ENCODE measurements around the gene KLHL18. TPM values are rescaled to one million over a fixed set of nuclear protein-coding genes. Genes with fewer than 3 reads are reported as not detected.

KLHL18 gene
- total and polyA plus RNA-seq, 12 donors = 10.6 to 62.1 (median 28.3) TPM

DNA sequence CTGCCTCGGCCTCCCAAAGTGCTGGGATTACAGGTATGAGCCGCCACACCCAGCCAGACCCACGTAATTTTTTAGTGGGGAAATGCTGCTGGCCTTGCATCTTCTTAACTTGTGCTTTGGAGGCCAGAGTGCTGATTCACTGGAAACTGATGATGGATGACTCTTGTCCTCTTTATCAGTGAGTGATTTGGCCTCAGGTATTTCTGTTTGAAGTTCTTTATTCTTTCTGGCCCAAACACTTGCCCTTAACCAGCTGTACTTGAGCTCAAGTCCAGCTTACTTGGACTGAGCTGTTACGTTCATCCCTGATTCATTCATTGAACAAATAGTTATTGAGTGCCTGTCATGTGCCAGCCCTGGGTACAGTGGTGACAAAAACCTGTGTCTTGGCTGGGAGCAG lies 102.3 kb downstream of the KLHL18 start:
- WGBS, 4 donors = 33 to 45% (median 38%) methylated on average over 3 to 4 of the region's 4 CpGs
- Histone ChIP-seq H3K4me3 (no peak overlapping the region), H3K27ac (peak overlapping the region; percentile 33 to 85 (median 43)), H3K27me3 (no peaks in the 10 kb centered on the region), H3K36me3 (replicated peaks in 1 of 2) (no peaks in the 10 kb centered on the region), H3K4me1 (replicated peaks in 1 of 2) (peaks cover 7 to 36% of the 10 kb centered on the region in 2 donors), H3K9me3 (replicated peaks in 1 of 3) (no peaks in the 10 kb centered on the region)
- DNase-seq = peak in 6 of 7 donors; percentile 37 to 74 (median 68)
- TF ChIP-seq CTCF (IDR thresholded peaks at IDR 0.05) (no peak), POLR2A (IDR thresholded peaks at IDR 0.05) (no peak)
- intact Hi-C loops (cut with DNase I) = no loop called here

GRCh38 chr3:47385796-47386195 lies 103.1 kb downstream of the KLHL18 start:
- 70 to 86% (median 76%) methylated on average over 2 of the region's 2 CpGs for WGBS, 4 donors
- Histone ChIP-seq H3K36me3 (replicated peaks in 1 of 2) (no peaks in the 10 kb centered on the region), H3K4me1 (replicated peaks in 1 of 2) (peaks cover 14 to 43% of the 10 kb centered on the region in 2 donors), H3K27ac (peak overlapping the region; percentile 33 to 85 (median 43)), H3K9me3 (replicated peaks in 1 of 3) (no peaks in the 10 kb centered on the region), H3K27me3 (no peaks in the 10 kb centered on the region), H3K4me3 (no peak overlapping the region)
- intact Hi-C loops (cut with DNase I) = no loop called here
- peak in 1 of 7 donors; percentile 37 for DNase-seq
- TF ChIP-seq CTCF (IDR thresholded peaks at IDR 0.05) (no peak), POLR2A (IDR thresholded peaks at IDR 0.05) (no peak)

GRCh38 chr3:47392933-47393332 lies 110.2 kb downstream of the KLHL18 start:
- peaks cover 0 to 18% of the 10 kb centered on the region in 2 donors for H3K36me3 ChIP-seq (replicated peaks in 1 of 2)
- TF ChIP-seq CTCF (IDR thresholded peaks at IDR 0.05) (no peak), POLR2A (IDR thresholded peaks at IDR 0.05) (no peak)
- intact Hi-C loops (cut with DNase I) = no loop called here
- no peaks in the 10 kb centered on the region for H3K27me3 ChIP-seq
- H3K4me1 ChIP-seq (replicated peaks in 1 of 2) = peaks cover 19 to 62% of the 10 kb centered on the region in 2 donors
- no peak overlapping the region for H3K27ac ChIP-seq
- WGBS, 4 donors = 91 to 100% (median 94%) methylated on average over 3 of the region's 3 CpGs
- H3K4me3 ChIP-seq = no peak overlapping the region
- no peak for DNase-seq
- H3K9me3 ChIP-seq (replicated peaks in 1 of 3) = no peaks in the 10 kb centered on the region

- 29 to 39% (median 34%) methylated on average over 8 of the region's 8 CpGs for WGBS, 4 donors
- Histone ChIP-seq H3K27ac (peak overlapping the region in 4 of 5 donors; percentile 39 to 86 (median 59)), H3K9me3 (replicated peaks in 1 of 3) (no peaks in the 10 kb centered on the region), H3K36me3 (replicated peaks in 1 of 2) (peaks cover 0 to 27% of the 10 kb centered on the region in 2 donors), H3K27me3 (no peaks in the 10 kb centered on the region), H3K4me1 (replicated peaks in 1 of 2) (peaks cover 19 to 62% of the 10 kb centered on the region in 2 donors), H3K4me3 (no peak overlapping the region)
- TF ChIP-seq POLR2A (IDR thresholded peaks at IDR 0.05) (no peak), CTCF (IDR thresholded peaks at IDR 0.05) (peak in 4 of 6 experiments; percentile 18 to 51 (median 26))
- peak in 3 of 7 donors; percentile 41 to 58 (median 54) for DNase-seq
- intact Hi-C loops (cut with DNase I) = no loop called here
Measured at GRCh38 chr3:47394140-47394870, 111.6 kb downstream of the KLHL18 start.

Measured in adrenal gland (tissue), 12 donors.